CD4-positive, alpha-beta T cell treated with Interleukin-17A for 1 hour (primary cell): ENCODE measurements around the gene PIAS2.

Experiments used
- DNase-seq: peaks from one replicate; pipeline ENCODE4 v3.0.0-alpha.2; 2020

Gene PIAS2

GRCh38 chr18:46759890-46760289, 157.4 kb downstream of the PIAS2 start:
- no peak for DNase-seq

- DNase-seq, result no peak
These were observed 160.6 kb downstream of the PIAS2 start, which contains the start of gene ST8SIA5 for GRCh38 chr18:46756559-46757201. ST8SIA5 (minus strand) TSS chr18:46757053; CDS start chr18:46756508, 545 bp downstream.

GRCh38 chr18:46756025-46756558, 161.2 kb downstream of the PIAS2 start:
- DNase-seq, result no peak

DNA sequence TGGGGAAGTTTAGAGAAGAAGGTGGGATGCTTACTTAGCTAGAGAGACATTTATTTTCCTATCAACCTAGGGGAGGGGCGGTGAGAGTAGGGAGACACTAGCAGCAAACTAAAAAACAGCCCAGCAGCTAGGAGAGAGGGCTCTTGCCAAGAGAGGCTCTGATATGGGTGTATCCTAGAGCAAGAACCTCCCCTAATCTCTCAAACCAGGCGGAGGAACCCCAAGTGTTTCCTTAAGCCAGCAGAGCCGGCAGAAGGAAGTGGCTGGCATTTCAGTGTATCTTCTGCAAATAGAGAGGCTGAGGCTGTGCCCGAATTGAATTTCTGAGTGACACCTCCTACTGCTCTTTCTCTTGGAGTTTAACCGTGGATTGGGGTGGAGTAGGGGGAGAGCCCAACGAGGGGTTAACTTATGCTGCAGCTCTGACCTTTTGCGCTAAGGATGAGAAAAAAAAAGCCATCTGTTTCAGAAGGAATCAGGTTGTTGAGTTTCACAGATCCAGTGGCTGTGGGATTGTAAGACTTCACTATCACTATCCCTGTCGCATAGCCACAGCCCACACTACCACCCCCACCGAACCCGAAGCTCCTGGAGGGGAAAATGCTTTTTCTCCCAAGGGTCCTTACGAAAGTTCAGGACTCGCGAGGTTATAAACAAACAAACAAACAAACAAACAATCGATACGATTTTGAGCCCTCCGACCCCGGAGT, 161.8 kb downstream of the PIAS2 start:
- no peak for DNase-seq

DNA sequence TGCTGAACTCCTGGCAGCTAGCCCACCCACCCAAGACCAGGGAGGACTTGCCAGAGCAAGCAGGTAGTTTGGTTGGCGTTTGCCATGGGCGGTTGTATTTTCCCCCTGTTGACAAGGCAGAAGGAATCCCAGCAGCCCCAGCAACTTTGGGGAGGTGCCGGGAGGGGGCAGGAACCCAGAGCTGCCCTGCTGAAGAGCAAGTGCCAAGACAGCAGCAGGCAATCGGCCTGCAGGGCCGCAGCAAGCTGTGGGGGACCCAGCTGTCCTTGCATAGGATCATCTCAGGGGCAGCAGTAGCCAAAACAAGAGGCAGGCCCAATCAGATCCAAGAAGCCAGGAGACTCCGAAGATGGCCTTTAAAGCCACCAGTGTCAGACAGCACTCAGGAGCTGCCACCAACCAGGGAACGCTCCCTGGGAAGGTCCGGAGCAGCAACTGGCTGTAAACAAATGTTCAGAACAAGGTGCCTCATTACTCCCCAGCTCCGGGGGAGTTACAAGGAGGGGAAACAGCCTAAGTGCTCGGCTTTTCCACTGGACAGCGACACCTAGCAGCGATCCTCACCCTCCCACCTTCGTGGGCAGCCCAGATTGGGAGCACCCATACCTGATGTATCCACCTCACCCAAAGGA, 162.5 kb downstream of the PIAS2 start:
- DNase-seq, result no peak

GRCh38 chr18:46754188-46754587, 163.1 kb downstream of the PIAS2 start:
- no peak for DNase-seq
